HCT116 (cell line): Measurements from ENCODE around the gene ICAM2. TPM values are rescaled to one million over a fixed set of nuclear protein-coding genes. Genes with fewer than 3 reads are reported as not detected.

Experiments
- ATAC-seq: fragments of 200-7000 bp; cut with Tn5 transposase; 2 replicates; pipeline ENCODE4 v1.9.1; 2020; ENCODE audit warnings: mild to moderate bottlenecking, moderate library complexity
- Bru-seq: library from RNA; stranded (reverse); fragments of 400-500 nt; gene quantifications from one replicate; lab custom pipeline; 2021; lab: Mats Ljungman, UMichigan
- BruChase-seq, 2 experiments: library from RNA; stranded (reverse); fragments of 400-500 nt; gene quantifications; one replicate each; lab custom pipeline; 2021; lab: Mats Ljungman, UMichigan
- BruUV-seq: library from RNA; stranded (reverse); fragments of 400-500 nt; replicated peaks from 2 replicates; lab custom pipeline; 2021; lab: Mats Ljungman, UMichigan
- CTCF ChIA-PET: fragments of 300-600 bp; sonication (Branson Sonifier 250); formaldehyde crosslinking; loops from one replicate; lab custom pipeline; 2021; ENCODE audit warnings: antibody characterized with exemption; lab: Charles Lee
- POLR2A ChIA-PET: fragments of 300-600, 350-600 bp; sonication (Branson Sonifier 250); formaldehyde crosslinking; loops from one replicate; lab custom pipeline; 2021; ENCODE audit warnings: antibody characterized with exemption; lab: Charles Lee
- RAD21 ChIA-PET, 2 experiments: fragments of 300-600 bp; sonication (Branson Sonifier 250); formaldehyde crosslinking; loops; one replicate each; lab custom pipeline; 2023; ENCODE audit warnings: low total read pairs in 2 of 2; ENCODE audit not compliant: uncharacterized antibody in 2 of 2, unreplicated experiment in 2 of 2, low non-redundant PET in 1 of 2; lab: Charles Lee
- DNase-seq: peaks from one replicate; pipeline ENCODE4 v3.0.0-alpha.2; 2010; ENCODE audit warnings: low read depth, low spot score
- H2AFZ ChIP-seq: fragments of 200-600 bp; shearing (Covaris generic), sonication (generic); 2 replicates; pipeline ENCODE4 v1.6.1; 2017; ENCODE audit warnings: low read depth, mixed run types, mixed read lengths, antibody characterized with exemption, low read length; ENCODE audit not compliant: poor library complexity, severe bottlenecking
- H3K27ac ChIP-seq: 2 replicates; pipeline ENCODE4 v1.5.1; 2012; ENCODE audit warnings: low read depth, low read length
- H3K27me3 ChIP-seq: fragments of 200-600 bp; sonication (generic); 2 replicates; pipeline ENCODE4 v1.6.1; 2016; ENCODE audit warnings: mixed run types, low read length, mixed read lengths; ENCODE audit not compliant: insufficient read depth
- H3K36me3 ChIP-seq, 2 experiments: fragments of 200-500 bp in 1 of 2; fragments of 200-600 bp in 1 of 2; sonication (Bioruptor generic) in 1 of 2; sonication (generic) in 1 of 2; 2 replicates each; pipeline versions ENCODE4 v1.5.1 to v1.6.1; 2014 to 2016; ENCODE audit warnings: low read length in 2 of 2, inconsistent platforms in 1 of 2, mixed read lengths in 1 of 2, mixed run types in 1 of 2; ENCODE audit not compliant: insufficient read depth in 2 of 2, control insufficient read depth in 1 of 2
- H3K4me1 ChIP-seq, 2 experiments: fragments of 200-600 bp in 1 of 2; sonication (generic) in 1 of 2; 2 replicates each; pipeline versions ENCODE4 v1.5.1 to v1.6.1; 2012 to 2017; ENCODE audit warnings: low read length in 2 of 2, inconsistent platforms in 1 of 2, mild to moderate bottlenecking in 1 of 2, mixed read lengths in 1 of 2, mixed run types in 1 of 2, moderate library complexity in 1 of 2; ENCODE audit not compliant: insufficient read depth in 2 of 2, control insufficient read depth in 1 of 2
- H3K4me2 ChIP-seq: fragments of 200-600 bp; sonication (generic); 2 replicates; pipeline ENCODE4 v1.6.1; 2017; ENCODE audit warnings: mixed run types, low read length, mixed read lengths
- H3K4me3 ChIP-seq, 2 experiments: fragments of 200-600 bp in 1 of 2; sonication (generic) in 1 of 2; replicated peaks in 1 of 2; 2 replicates each; pipeline ENCODE4 v1.5.1; 2011 to 2016; ENCODE audit warnings: low read length in 2 of 2, control low read depth in 1 of 2, low read depth in 1 of 2, mild to moderate bottlenecking in 1 of 2, mixed read lengths in 1 of 2, mixed run types in 1 of 2
- H3K79me2 ChIP-seq: fragments of 200-600 bp; sonication (generic); 2 replicates; pipeline ENCODE4 v1.6.1; 2017; ENCODE audit warnings: mild to moderate bottlenecking, mixed run types, low read length, moderate library complexity, mixed read lengths; ENCODE audit not compliant: insufficient read depth
- H3K9ac ChIP-seq: fragments of 200-600 bp; sonication (generic); 2 replicates; pipeline ENCODE4 v1.6.1; 2016; ENCODE audit warnings: low read length, mixed read lengths
- H3K9me2 ChIP-seq: fragments of 200-600 bp; sonication (generic), shearing (Covaris generic); 2 replicates; pipeline ENCODE4 v1.6.1; 2017; ENCODE audit warnings: mixed run types, mild to moderate bottlenecking, moderate library complexity; ENCODE audit not compliant: insufficient read depth
- H3K9me3 ChIP-seq, 2 experiments: fragments of 200-500 bp in 1 of 2; fragments of 200-600 bp in 1 of 2; sonication (Bioruptor generic) in 1 of 2; sonication (generic) in 1 of 2; 2 replicates each; pipeline ENCODE4 v1.6.1; 2014 to 2017; ENCODE audit warnings: low read length in 2 of 2, mixed read lengths in 2 of 2, inconsistent platforms in 1 of 2, low read depth in 1 of 2, mild to moderate bottlenecking in 1 of 2, mixed run types in 1 of 2, moderate library complexity in 1 of 2; ENCODE audit not compliant: control insufficient read depth in 1 of 2, insufficient read depth in 1 of 2
- H4K20me1 ChIP-seq: fragments of 200-600 bp; sonication (generic), shearing (Covaris generic); 2 replicates; pipeline ENCODE4 v1.6.1; 2017; ENCODE audit warnings: mixed run types, mild to moderate bottlenecking, moderate library complexity; ENCODE audit not compliant: insufficient read depth
- ATF3 ChIP-seq: IDR thresholded peaks from 2 replicates; pipeline ENCODE4 v1.6.1; 2012
- CEBPB ChIP-seq: IDR thresholded peaks from 2 replicates; pipeline ENCODE4 v1.6.1; 2012; ENCODE audit warnings: low read depth
- EZH2phosphoT487 ChIP-seq: fragments of 200-600 bp; IDR thresholded peaks from 2 replicates; pipeline ENCODE4 v1.6.1; 2018; ENCODE audit warnings: antibody characterized with exemption, borderline replicate concordance
- FOSL1 ChIP-seq: IDR thresholded peaks from 2 replicates; pipeline ENCODE4 v1.6.1; 2012; ENCODE audit warnings: low read depth
- MAX ChIP-seq: IDR thresholded peaks from 2 replicates; pipeline ENCODE4 v1.6.1; 2012
- RAD21 ChIP-seq: IDR thresholded peaks from 2 replicates; pipeline ENCODE4 v1.6.1; 2012; ENCODE audit warnings: low read depth, mild to moderate bottlenecking
- SIN3A ChIP-seq: IDR thresholded peaks from 2 replicates; pipeline ENCODE4 v1.6.1; 2012; ENCODE audit warnings: low read depth
- SRF ChIP-seq: IDR thresholded peaks from 2 replicates; pipeline ENCODE4 v1.6.1; 2012; ENCODE audit warnings: low read depth
- TCF7L2 ChIP-seq: IDR thresholded peaks from 2 replicates; pipeline ENCODE4 v1.7.0; 2011; ENCODE audit warnings: borderline replicate concordance, inconsistent platforms; ENCODE audit not compliant: insufficient read depth, insufficient read length; ENCODE audit errors: extremely low read depth
- YY1 ChIP-seq: IDR thresholded peaks from 2 replicates; pipeline ENCODE4 v1.6.1; 2011; ENCODE audit warnings: low read length, low read depth, moderate library complexity, mild to moderate bottlenecking; ENCODE audit not compliant: insufficient replicate concordance; ENCODE audit errors: extremely low read depth
- ZBTB33 ChIP-seq: IDR thresholded peaks from 2 replicates; pipeline ENCODE4 v1.6.1; 2011; ENCODE audit warnings: mild to moderate bottlenecking, low read length, moderate library complexity; ENCODE audit not compliant: insufficient replicate concordance; ENCODE audit errors: extremely low read depth
- ZFX ChIP-seq: fragments of 450-650 bp; IDR thresholded peaks from 2 replicates; pipeline ENCODE4 v1.6.1; 2017
- ZNF274 ChIP-seq: fragments of 200-500 bp; sonication (Bioruptor generic); IDR thresholded peaks from 2 replicates; pipeline ENCODE4 v1.6.1; 2014; ENCODE audit warnings: mild to moderate bottlenecking, low read depth, low read length, inconsistent platforms
- intact Hi-C: fragments of 100-400 bp; cut with micrococcal nuclease; formaldehyde crosslinking; loops from 2 replicates; pipeline ENCODE4 v1.10.0; 2022
- long read RNA-seq: library from polyadenylated mRNA; unstranded; transcript quantifications from one replicate; pipeline ENCODE4 v2.0.0, GENCODE V29; 2021; ENCODE audit not compliant: unreplicated experiment
- polyA plus RNA-seq: library from polyadenylated mRNA; unstranded; fragments of >200 nt; gene quantifications from 2 replicates; pipeline ENCODE4 v1.2.1, GENCODE V29; 2012; ENCODE audit warnings: missing spikeins
- total RNA-seq: library from RNA; stranded (reverse); gene quantifications from one replicate; pipeline ENCODE4 v1.2.1, GENCODE V29; 2021; ENCODE audit not compliant: unreplicated experiment

The ICAM2 gene
- 0.61 TPM for total RNA-seq
- 0.14 and 0.27 TPM in 2 replicates for polyA plus RNA-seq
- Bru-seq, nascent RNA = percentile 11 among the genes with signal in this experiment
- BruChase-seq, experiment 1, labeled RNA remaining after a 6-hour chase = percentile 20 among the genes with signal in this experiment
- percentile 11 among the genes with signal in this experiment for BruChase-seq, experiment 2, labeled RNA remaining after a 2-hour chase
- long read RNA-seq = 0 reads

- H3K4me1 ChIP-seq = peaks cover 0 to under 1% of the 10 kb centered on the region in 2 experiments; a peak in 2 of 4 replicates
- H4K20me1 ChIP-seq = no peaks in the 10 kb centered on the region
- H3K9me2 ChIP-seq = no peaks in the 10 kb centered on the region
- intact Hi-C loops = loop anchor here (10.0 kb wide), 1 partner anchor 395 kb away; no protein-coding TSS in a partner anchor
- no peaks in the 10 kb centered on the region for H3K27me3 ChIP-seq
- POLR2A ChIA-PET = interaction anchor here (0.7 kb wide), 1 partner anchor 113 kb away, joined by 3 read pairs; no protein-coding TSS in a partner anchor
- no peak within 1 kb of the TSS for H3K9ac ChIP-seq
- H3K27ac ChIP-seq = no peak within 1 kb of the TSS
- no peak for ATAC-seq
- BruUV-seq = no TSS peak
- H3K36me3 ChIP-seq = no peaks in the 10 kb centered on the region
- no peaks in the 10 kb centered on the region for H3K79me2 ChIP-seq
- RAD21 ChIA-PET = interaction anchor here in 1 of 2 experiments (0.8 kb wide), 1 partner anchor 114 kb away, joined by 3 read pairs; no protein-coding TSS in a partner anchor
- no peak within 1 kb of the TSS for H3K4me2 ChIP-seq
- H3K9me3 ChIP-seq = no peaks in the 10 kb centered on the region
- no peak within 1 kb of the TSS for H2AFZ ChIP-seq
- no peak within 1 kb of the TSS for H3K4me3 ChIP-seq
- no peak for DNase-seq
- TF ChIP-seq SRF (no peak), RAD21 (no peak), ZNF274 (no peak), FOSL1 (no peak), SIN3A (no peak), EZH2phosphoT487 (no peak), CEBPB (no peak), ATF3 (no peak), ZFX (no peak), MAX (no peak), ZBTB33 (no peak), TCF7L2 (no peak), YY1 (no peak)
- CTCF ChIA-PET = interaction anchor here (0.6 to 1.0 kb wide), 5 partner anchors 9 to 102 kb away, joined by 3 to 4 read pairs (median 3); partner anchors contain the start of gene GH1
These were observed at the start of gene ICAM2 for GRCh38 chr17:64020056-64020766. ICAM2 (minus strand) TSS chr17:64020633; CDS start chr17:64006691, 13,942 bp downstream.
